AG10803 (cell line): ENCODE data around the gene SHROOM3.

Source experiments
- DNase-seq: peaks from one replicate; pipeline ENCODE4 v3.0.0; 2010; ENCODE audit warnings: low read depth
- H3K4me3 ChIP-seq: 2 replicates; pipeline ENCODE4 v1.5.1; 2011; ENCODE audit warnings: mild to moderate bottlenecking, low read length, control low read depth
- TF ChIP-seq, protein P1 (sequence below): conservative IDR thresholded peaks from 2 replicates; pipeline ENCODE4 v1.5.1; 2011; ENCODE audit warnings: mild to moderate bottlenecking, low read length, control low read depth, inconsistent platforms

SHROOM3 gene

DNA sequence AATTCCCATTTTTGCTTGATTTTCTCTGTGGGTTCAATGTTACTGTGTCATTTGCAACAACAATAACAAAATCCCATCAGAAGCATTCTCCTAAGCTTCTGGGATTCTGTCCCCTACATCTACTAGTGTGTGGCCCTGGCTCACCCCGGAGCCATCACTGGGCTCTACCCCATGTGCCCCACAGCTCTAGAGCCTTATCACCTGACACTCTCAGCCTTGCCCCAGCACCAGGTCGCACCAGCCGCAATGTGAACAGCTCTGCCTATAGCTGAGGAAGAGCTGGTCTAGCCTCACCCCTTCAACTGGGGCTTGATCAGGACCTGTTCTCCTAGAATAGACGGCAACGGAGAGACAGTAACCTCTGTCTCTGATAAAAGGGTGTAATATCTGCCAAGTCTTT lies 161.7 kb downstream of the SHROOM3 start:
- TF ChIP-seq, protein P1, sequence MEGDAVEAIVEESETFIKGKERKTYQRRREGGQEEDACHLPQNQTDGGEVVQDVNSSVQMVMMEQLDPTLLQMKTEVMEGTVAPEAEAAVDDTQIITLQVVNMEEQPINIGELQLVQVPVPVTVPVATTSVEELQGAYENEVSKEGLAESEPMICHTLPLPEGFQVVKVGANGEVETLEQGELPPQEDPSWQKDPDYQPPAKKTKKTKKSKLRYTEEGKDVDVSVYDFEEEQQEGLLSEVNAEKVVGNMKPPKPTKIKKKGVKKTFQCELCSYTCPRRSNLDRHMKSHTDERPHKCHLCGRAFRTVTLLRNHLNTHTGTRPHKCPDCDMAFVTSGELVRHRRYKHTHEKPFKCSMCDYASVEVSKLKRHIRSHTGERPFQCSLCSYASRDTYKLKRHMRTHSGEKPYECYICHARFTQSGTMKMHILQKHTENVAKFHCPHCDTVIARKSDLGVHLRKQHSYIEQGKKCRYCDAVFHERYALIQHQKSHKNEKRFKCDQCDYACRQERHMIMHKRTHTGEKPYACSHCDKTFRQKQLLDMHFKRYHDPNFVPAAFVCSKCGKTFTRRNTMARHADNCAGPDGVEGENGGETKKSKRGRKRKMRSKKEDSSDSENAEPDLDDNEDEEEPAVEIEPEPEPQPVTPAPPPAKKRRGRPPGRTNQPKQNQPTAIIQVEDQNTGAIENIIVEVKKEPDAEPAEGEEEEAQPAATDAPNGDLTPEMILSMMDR = no peak
- no peak overlapping the region for H3K4me3 ChIP-seq
- DNase-seq = no peak

DNA sequence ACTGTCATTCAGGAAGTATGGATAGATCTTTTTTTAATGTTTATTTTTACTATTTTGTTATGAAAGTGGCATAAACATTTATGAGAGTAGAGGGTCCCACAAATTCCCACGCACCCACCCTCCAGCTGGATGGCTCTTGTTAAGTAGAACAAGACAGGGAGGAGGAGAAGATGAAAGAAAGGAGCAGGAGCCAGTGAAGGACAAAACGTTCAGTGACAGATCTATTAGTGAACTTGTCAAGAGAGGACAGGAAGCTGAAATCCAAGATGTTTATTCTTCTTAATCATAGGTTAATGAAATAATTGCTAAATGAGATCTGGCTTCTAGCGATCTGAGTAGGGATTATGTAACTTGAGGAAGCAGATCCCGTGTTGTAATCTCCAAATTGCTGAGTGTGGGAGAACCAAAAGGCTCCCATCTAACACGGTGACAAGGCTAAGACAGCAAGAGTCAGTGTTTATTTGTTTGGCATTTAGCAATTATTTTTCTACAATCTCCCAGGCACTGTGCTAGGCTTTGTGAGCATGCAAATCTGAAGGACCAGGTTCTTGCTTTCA lies 162.5 kb downstream of the SHROOM3 start:
- no peak for DNase-seq
- no peak overlapping the region for H3K4me3 ChIP-seq

DNA sequence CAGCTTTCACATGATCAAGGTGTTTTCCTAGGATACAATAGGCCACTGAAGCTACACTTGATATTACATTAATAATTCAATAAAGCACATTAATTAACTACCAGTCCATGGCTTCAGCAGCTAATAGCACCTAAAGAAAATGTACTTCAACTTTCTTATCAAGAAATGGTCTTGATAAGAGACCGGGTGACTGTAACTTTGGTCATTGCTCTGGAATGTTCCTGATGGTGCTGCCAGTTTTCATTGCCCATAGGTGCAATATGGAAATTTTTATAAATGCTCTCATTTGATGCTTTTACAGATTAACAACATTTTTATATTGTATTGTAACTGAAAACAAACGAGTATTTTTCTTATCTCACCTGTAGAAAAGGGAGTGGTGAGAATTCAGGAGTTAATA lies 165.4 kb downstream of the SHROOM3 start:
- no peak overlapping the region for H3K4me3 ChIP-seq
- no peak for DNase-seq
- TF ChIP-seq, protein P1 = no peak

More for the DNA sequence above, 162.5 kb downstream of the SHROOM3 start:
- TF ChIP-seq, protein P1 = no peak

DNA sequence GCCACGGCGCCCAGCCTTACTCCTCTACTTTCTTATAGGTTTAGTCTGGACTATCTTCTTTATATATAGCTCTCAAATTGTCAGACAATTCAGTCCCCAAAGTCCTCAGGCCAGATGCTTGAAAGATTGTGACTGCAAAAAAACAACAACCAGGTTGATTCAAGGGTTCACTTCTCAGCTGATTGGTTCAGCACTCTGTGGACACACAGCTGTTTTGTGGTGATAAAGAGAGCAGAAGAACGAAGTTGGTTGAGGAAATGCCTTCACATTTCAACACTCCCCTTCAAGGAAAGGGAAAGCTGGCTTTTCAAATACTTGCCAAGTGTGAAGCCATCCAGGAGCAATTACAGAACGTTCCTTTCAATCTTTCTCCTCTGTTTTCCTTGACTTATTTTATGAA lies 166.8 kb downstream of the SHROOM3 start:
- no peak overlapping the region for H3K4me3 ChIP-seq
- DNase-seq = peak; percentile 89
- TF ChIP-seq, protein P1 = no peak

DNA sequence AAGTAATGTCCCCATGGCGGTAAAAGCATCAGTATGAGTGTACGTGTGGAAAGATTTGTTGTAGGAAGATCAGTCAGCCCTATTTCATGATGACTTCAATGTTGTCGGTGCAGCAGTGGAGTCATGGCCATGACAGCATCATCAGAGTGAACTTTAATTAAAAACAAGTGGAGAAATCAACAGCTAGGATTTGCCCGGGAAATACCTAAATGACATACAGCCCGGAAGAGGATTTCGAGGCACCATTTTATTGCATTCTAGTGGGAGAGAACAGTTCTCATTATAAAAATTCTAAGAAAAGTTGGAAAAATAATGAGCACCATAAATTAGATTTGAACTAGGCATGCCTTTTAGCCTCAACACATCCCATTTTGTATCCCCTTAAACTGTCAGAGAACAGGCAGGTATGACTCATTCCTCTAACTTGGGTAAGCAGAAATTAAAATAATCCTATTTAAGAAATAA lies 170.1 kb downstream of the SHROOM3 start:
- TF ChIP-seq, protein P1 = no peak
- DNase-seq = peak; percentile 92
- H3K4me3 ChIP-seq = no peak overlapping the region

DNA sequence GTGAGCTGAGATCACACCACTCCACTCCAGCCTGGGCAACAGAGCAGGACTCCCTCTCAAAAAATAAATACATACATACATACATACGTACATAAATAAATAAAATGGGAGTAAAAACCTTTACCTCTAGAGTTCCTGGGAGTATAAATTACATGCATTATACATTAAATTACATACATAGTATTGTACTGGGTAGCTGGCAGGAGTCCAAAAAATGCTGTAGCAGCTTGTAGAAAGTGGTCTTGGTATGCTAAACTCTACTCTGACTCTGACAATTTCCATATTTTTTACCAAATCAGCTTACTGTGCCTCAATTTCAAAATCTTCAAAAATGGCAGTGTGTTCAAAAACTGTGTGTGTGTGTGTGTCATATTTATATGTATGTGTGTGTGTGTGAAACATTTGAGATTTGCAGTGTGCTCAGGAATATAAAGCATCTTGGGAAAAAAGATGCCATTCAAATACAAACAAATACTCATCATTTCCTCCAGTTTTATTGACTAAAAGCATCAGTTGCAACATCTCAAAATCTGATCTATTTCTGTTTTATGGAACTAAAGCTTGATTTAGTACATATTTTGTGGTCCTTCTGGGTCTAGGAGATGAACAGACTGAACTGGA lies 171.7 kb downstream of the SHROOM3 start:
- TF ChIP-seq, protein P1 = no peak
- H3K4me3 ChIP-seq = no peak overlapping the region
- DNase-seq = no peak

DNA sequence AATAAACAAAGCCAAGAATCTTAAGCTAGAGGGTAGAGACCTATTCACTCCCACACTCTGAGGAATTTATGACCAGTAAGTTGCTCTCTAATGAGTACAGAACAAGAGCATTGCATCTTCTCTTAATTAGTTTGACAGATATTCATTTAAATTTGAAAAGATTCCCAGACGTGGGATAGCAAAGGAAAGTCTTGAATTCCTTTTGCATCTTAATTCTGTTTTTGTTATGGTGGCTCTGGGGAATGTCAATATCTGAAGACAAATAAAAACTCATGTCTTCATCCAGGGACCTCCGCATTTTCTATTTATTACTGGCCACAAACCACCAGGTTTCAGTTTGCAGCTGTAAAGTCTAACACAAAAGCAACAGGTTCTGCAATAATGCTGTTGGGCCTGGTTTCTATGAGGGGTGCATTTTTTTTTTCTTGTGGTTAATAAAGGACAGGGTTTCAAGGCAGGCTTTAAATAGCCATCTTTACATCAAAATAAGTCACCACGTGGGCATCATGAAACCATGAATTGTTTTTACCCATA lies 172.3 kb downstream of the SHROOM3 start:
- TF ChIP-seq, protein P1 = no peak

More for the DNA sequence above, 172.3 kb downstream of the SHROOM3 start:
- no peak overlapping the region for H3K4me3 ChIP-seq
- DNase-seq = peak; percentile 98
